Measurements from ENCODE around the gene TRMO.

TRMO gene

DNA sequence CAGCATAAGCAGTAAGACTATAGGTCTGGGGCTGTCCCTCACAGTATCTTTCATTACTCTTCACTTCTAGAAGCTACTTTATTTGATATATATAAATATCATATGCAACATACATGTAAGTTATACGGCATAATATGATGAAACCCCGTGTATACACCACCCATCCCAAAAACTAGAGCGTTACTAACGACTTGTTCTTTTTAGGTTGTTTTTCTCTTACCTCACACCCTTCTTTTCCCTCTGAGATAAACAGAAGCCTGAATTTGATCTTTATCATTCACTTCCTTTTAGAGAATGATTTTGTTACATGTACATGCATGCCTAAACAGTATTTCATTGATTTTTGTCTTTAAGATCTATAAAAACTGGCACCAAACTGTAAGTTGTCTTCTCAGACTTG is 3.7 kb downstream of the TRMO start:
- in situ Hi-C loops (cut with HindIII; ENCODE audit: low sequenced_read_pairs), result no loop called here
- DNase-seq (ENCODE audit: low read depth), result no peak
- H3K4me3 ChIP-seq (ENCODE audit: low read depth, low read length), result no peak overlapping the region
- TF ChIP-seq, protein P1, sequence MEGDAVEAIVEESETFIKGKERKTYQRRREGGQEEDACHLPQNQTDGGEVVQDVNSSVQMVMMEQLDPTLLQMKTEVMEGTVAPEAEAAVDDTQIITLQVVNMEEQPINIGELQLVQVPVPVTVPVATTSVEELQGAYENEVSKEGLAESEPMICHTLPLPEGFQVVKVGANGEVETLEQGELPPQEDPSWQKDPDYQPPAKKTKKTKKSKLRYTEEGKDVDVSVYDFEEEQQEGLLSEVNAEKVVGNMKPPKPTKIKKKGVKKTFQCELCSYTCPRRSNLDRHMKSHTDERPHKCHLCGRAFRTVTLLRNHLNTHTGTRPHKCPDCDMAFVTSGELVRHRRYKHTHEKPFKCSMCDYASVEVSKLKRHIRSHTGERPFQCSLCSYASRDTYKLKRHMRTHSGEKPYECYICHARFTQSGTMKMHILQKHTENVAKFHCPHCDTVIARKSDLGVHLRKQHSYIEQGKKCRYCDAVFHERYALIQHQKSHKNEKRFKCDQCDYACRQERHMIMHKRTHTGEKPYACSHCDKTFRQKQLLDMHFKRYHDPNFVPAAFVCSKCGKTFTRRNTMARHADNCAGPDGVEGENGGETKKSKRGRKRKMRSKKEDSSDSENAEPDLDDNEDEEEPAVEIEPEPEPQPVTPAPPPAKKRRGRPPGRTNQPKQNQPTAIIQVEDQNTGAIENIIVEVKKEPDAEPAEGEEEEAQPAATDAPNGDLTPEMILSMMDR (IDR thresholded peaks at IDR 0.05; ENCODE audit: low read depth, low read length, missing control alignments), result no peak

DNA sequence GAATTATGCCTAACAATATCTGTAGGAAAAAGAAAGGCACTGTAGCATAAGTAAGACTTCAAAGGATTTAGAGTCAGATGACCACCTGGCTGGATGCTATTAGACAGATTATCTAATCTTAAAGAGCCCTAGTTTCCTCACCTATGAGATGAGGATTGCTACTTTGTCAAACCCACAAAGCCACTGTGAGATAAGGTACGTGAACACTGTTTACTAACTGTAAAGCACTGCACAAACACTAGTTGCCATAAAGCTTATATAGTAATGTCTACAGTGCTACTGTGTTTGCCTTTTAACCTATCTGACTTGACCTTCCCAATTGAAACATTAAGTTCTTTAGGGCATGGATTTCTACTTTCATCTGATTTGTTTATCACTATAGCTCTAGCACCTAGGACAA is 10.3 kb downstream of the TRMO start:
- in situ Hi-C loops (cut with HindIII; ENCODE audit: low sequenced_read_pairs), result no loop called here
- H3K4me3 ChIP-seq (ENCODE audit: low read depth, low read length), result no peak overlapping the region
- DNase-seq (ENCODE audit: low read depth), result no peak
- TF ChIP-seq, protein P1 (IDR thresholded peaks at IDR 0.05; ENCODE audit: low read depth, low read length, missing control alignments), result no peak

DNA sequence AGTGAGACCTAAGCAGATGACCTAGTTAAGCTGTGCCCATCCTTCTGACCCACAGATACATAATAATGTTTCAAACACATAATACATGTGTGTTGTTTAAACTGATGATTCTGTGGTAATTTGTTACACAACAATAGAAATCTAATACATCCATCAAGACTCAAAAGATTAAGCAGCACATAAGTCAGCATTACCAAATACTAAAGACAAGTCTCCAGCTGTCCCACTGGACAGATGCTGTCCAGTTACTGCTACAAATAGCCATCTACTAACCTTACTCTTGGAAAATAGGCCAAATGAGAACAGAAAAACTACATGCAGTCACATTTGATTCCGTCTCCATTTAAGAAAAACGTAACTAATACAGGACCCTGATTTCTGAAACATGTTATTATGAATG is 10.8 kb downstream of the TRMO start:
- in situ Hi-C loops (cut with HindIII; ENCODE audit: low sequenced_read_pairs), result no loop called here
- TF ChIP-seq, protein P1 (IDR thresholded peaks at IDR 0.05; ENCODE audit: low read depth, low read length, missing control alignments), result no peak
- H3K4me3 ChIP-seq (ENCODE audit: low read depth, low read length), result no peak overlapping the region
- no peak for DNase-seq (ENCODE audit: low read depth)

DNA sequence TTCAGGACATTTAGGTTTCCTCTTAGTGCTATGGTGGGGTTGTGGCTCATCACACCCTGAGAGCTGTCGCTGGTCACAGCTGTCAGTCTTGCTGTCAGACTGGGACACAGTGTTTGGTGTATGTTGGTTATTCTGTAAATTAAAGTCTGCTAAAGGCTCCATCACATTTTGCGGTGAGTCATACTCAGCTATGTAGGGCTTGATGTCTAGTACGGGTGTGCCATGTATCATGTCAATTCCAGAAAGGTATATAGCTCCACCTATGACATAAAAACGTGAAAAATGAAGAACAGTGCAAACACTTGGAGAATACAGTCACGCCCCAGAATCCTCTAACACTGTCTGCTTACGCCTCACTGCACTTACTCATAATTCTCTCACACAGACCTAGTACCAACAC is 11.9 kb downstream of the TRMO start:
- H3K4me3 ChIP-seq (ENCODE audit: low read depth, low read length), result no peak overlapping the region
- in situ Hi-C loops (cut with HindIII; ENCODE audit: low sequenced_read_pairs), result no loop called here
- TF ChIP-seq, protein P1 (IDR thresholded peaks at IDR 0.05; ENCODE audit: low read depth, low read length, missing control alignments), result no peak
- DNase-seq (ENCODE audit: low read depth), result no peak

DNA sequence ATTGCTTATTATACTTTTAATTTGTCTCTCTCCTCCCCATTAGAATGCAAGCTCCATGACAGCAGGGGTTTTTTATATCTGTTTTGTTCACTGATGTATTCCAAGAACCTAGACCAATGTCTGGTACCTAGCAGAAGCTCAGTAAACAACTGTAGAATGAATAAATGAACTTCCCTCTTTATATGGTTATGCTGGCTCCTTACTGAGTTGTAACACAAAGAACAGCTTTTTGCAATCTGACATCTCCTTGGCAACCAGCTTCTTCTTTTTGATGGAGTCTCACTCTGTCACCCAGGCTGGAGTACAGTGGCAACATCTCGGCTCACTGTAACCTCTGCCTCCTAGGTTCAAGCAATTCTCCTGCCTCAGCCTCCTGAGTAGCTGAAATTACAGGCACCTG is 13.6 kb downstream of the TRMO start:
- DNase-seq (ENCODE audit: low read depth), result no peak
- H3K4me3 ChIP-seq (ENCODE audit: low read depth, low read length), result no peak overlapping the region
- TF ChIP-seq, protein P1 (IDR thresholded peaks at IDR 0.05; ENCODE audit: low read depth, low read length, missing control alignments), result no peak
- in situ Hi-C loops (cut with HindIII; ENCODE audit: low sequenced_read_pairs), result no loop called here

DNA sequence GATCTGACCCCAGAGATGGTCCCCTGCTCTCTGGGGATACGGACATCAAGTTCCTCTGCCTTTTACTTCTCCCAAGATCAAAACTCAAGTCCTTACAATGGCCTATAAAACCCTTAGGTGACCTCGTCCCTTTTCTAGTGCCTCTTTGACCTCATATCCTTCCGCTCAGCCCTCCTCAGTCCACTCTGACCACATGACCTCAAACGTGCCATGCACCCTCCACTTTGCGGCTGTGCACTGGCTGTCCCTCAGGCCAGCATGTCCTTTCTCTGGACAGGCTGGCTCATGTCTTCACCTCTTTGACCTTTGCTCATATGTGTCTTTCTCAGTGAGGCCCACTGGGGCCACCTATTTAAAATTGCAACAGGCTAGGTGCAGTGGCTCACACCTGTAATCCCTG is 14.7 kb downstream of the TRMO start:
- in situ Hi-C loops (cut with HindIII; ENCODE audit: low sequenced_read_pairs), result no loop called here
- TF ChIP-seq, protein P1 (IDR thresholded peaks at IDR 0.05; ENCODE audit: low read depth, low read length, missing control alignments), result no peak
- H3K4me3 ChIP-seq (ENCODE audit: low read depth, low read length), result no peak overlapping the region
- DNase-seq (ENCODE audit: low read depth), result no peak

DNA sequence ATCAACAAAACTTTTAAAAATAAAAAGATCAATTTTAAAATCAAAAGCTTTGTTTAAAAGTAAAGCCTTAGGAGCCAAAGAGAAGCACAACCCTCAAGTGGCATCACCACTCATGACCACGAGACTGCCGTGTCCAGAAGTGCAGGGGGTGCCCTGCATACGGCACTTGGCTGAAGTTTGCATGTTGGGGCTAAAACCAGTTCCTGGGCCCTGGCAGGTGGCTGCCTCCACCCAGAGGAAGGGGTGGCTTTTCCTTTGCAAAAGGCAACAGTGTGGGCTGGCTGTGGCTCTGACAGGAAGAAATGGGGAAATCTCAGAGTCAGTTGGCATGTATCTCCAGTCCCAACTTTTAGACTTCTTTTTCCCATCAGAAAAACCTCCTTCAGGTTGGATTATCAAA is 15.3 kb downstream of the TRMO start:
- TF ChIP-seq, protein P1 (IDR thresholded peaks at IDR 0.05; ENCODE audit: low read depth, low read length, missing control alignments), result no peak
- H3K4me3 ChIP-seq (ENCODE audit: low read depth, low read length), result no peak overlapping the region
- in situ Hi-C loops (cut with HindIII; ENCODE audit: low sequenced_read_pairs), result no loop called here
- no peak for DNase-seq (ENCODE audit: low read depth)

Measured in astrocyte of the cerebellum (primary cell).